ENCODE results near the gene SZT2. TPM values are rescaled to one million over a fixed set of nuclear protein-coding genes. Genes with fewer than 3 reads are reported as not detected.

SZT2 gene
- total RNA-seq, 1 experiment from 2014 or later: 12.2 TPM

GRCh38 chr1:43432907-43433306 is 43.2 kb downstream of the SZT2 start:
- Histone ChIP-seq H3K4me3 (ENCODE audit: insufficient read depth, low read depth, low read length) (no peak overlapping the region), H3K36me3 (replicated peaks; ENCODE audit: control insufficient read depth, insufficient read depth, low read length) (peaks cover 23% of the 10 kb centered on the region)
- peak; percentile 22 for DNase-seq

GRCh38 chr1:43434256-43434655 is 44.6 kb downstream of the SZT2 start:
- no peaks in the 10 kb centered on the region for H3K27me3 ChIP-seq (ENCODE audit: control insufficient read depth, insufficient read depth, low read length)
- DNase-seq: peak; percentile 12
- no peak overlapping the region for H3K4me3 ChIP-seq (ENCODE audit: insufficient read depth, low read depth, low read length)
- peaks cover 22% of the 10 kb centered on the region for H3K36me3 ChIP-seq (replicated peaks; ENCODE audit: control insufficient read depth, insufficient read depth, low read length)

More at GRCh38 chr1:43432907-43433306, 43.2 kb downstream of the SZT2 start:
- H3K27me3 ChIP-seq (ENCODE audit: control insufficient read depth, insufficient read depth, low read length): no peaks in the 10 kb centered on the region

- DNase-seq: peak; percentile 76
- Histone ChIP-seq H3K4me3 (ENCODE audit: insufficient read depth, low read depth, low read length) (no peak overlapping the region), H3K36me3 (replicated peaks; ENCODE audit: control insufficient read depth, insufficient read depth, low read length) (peaks cover 24% of the 10 kb centered on the region), H3K27me3 (ENCODE audit: control insufficient read depth, insufficient read depth, low read length) (no peaks in the 10 kb centered on the region)
These were observed 45.7 kb downstream of the SZT2 start for GRCh38 chr1:43435146-43436145.

- peaks cover 19% of the 10 kb centered on the region for H3K36me3 ChIP-seq (replicated peaks; ENCODE audit: control insufficient read depth, insufficient read depth, low read length)
- no peaks in the 10 kb centered on the region for H3K27me3 ChIP-seq (ENCODE audit: control insufficient read depth, insufficient read depth, low read length)
- H3K4me3 ChIP-seq (ENCODE audit: insufficient read depth, low read depth, low read length): no peak overlapping the region
- DNase-seq: no peak
These were observed 46.7 kb downstream of the SZT2 start for GRCh38 chr1:43436371-43436770.

GRCh38 chr1:43437031-43437973 is 47.6 kb downstream of the SZT2 start:
- Histone ChIP-seq H3K27me3 (ENCODE audit: control insufficient read depth, insufficient read depth, low read length) (no peaks in the 10 kb centered on the region), H3K36me3 (replicated peaks; ENCODE audit: control insufficient read depth, insufficient read depth, low read length) (peaks cover 15% of the 10 kb centered on the region), H3K4me3 (ENCODE audit: insufficient read depth, low read depth, low read length) (no peak overlapping the region)
- peak; percentile 16 for DNase-seq

GRCh38 chr1:43438006-43438405 is 48.3 kb downstream of the SZT2 start:
- Histone ChIP-seq H3K27me3 (ENCODE audit: control insufficient read depth, insufficient read depth, low read length) (no peaks in the 10 kb centered on the region), H3K4me3 (ENCODE audit: insufficient read depth, low read depth, low read length) (no peak overlapping the region), H3K36me3 (replicated peaks; ENCODE audit: control insufficient read depth, insufficient read depth, low read length) (peaks cover 16% of the 10 kb centered on the region)
- DNase-seq: no peak

- no peak for DNase-seq
- H3K27me3 ChIP-seq (ENCODE audit: control insufficient read depth, insufficient read depth, low read length): no peaks in the 10 kb centered on the region
- peaks cover 16% of the 10 kb centered on the region for H3K36me3 ChIP-seq (replicated peaks; ENCODE audit: control insufficient read depth, insufficient read depth, low read length)
- no peak overlapping the region for H3K4me3 ChIP-seq (ENCODE audit: insufficient read depth, low read depth, low read length)
These were observed 48.9 kb downstream of the SZT2 start for GRCh38 chr1:43438576-43438952.

- H3K27me3 ChIP-seq (ENCODE audit: control insufficient read depth, insufficient read depth, low read length): no peaks in the 10 kb centered on the region
- peaks cover 14% of the 10 kb centered on the region for H3K36me3 ChIP-seq (replicated peaks; ENCODE audit: control insufficient read depth, insufficient read depth, low read length)
- DNase-seq: peak; percentile 20
- no peak overlapping the region for H3K4me3 ChIP-seq (ENCODE audit: insufficient read depth, low read depth, low read length)
These were observed 49.4 kb downstream of the SZT2 start for GRCh38 chr1:43438953-43439581.

GRCh38 chr1:43439781-43440180 is 50.1 kb downstream of the SZT2 start:
- peaks cover 14% of the 10 kb centered on the region for H3K36me3 ChIP-seq (replicated peaks; ENCODE audit: control insufficient read depth, insufficient read depth, low read length)
- peak; percentile 16 for DNase-seq
- H3K4me3 ChIP-seq (ENCODE audit: insufficient read depth, low read depth, low read length): no peak overlapping the region
- no peaks in the 10 kb centered on the region for H3K27me3 ChIP-seq (ENCODE audit: control insufficient read depth, insufficient read depth, low read length)

- Histone ChIP-seq H3K27me3 (ENCODE audit: control insufficient read depth, insufficient read depth, low read length) (no peaks in the 10 kb centered on the region), H3K4me3 (ENCODE audit: insufficient read depth, low read depth, low read length) (no peak overlapping the region), H3K36me3 (replicated peaks; ENCODE audit: control insufficient read depth, insufficient read depth, low read length) (peaks cover 12% of the 10 kb centered on the region)
- peak; percentile 22 for DNase-seq
These were observed 50.7 kb downstream of the SZT2 start for GRCh38 chr1:43440358-43440757.

- Histone ChIP-seq H3K36me3 (replicated peaks; ENCODE audit: control insufficient read depth, insufficient read depth, low read length) (peaks cover 16% of the 10 kb centered on the region), H3K4me3 (ENCODE audit: insufficient read depth, low read depth, low read length) (no peak overlapping the region), H3K27me3 (ENCODE audit: control insufficient read depth, insufficient read depth, low read length) (no peaks in the 10 kb centered on the region)
- peak; percentile 31 for DNase-seq
These were observed 51.6 kb downstream of the SZT2 start for GRCh38 chr1:43441166-43441893.

- peak; percentile 51 for DNase-seq
- peaks cover 20% of the 10 kb centered on the region for H3K36me3 ChIP-seq (replicated peaks; ENCODE audit: control insufficient read depth, insufficient read depth, low read length)
- no peak overlapping the region for H3K4me3 ChIP-seq (ENCODE audit: insufficient read depth, low read depth, low read length)
- H3K27me3 ChIP-seq (ENCODE audit: control insufficient read depth, insufficient read depth, low read length): no peaks in the 10 kb centered on the region
These were observed 52.4 kb downstream of the SZT2 start for GRCh38 chr1:43441894-43442637.

- DNase-seq: peak; percentile 35
- H3K36me3 ChIP-seq (replicated peaks; ENCODE audit: control insufficient read depth, insufficient read depth, low read length): peaks cover 24% of the 10 kb centered on the region
- no peak overlapping the region for H3K4me3 ChIP-seq (ENCODE audit: insufficient read depth, low read depth, low read length)
- no peaks in the 10 kb centered on the region for H3K27me3 ChIP-seq (ENCODE audit: control insufficient read depth, insufficient read depth, low read length)
These were observed 53.1 kb downstream of the SZT2 start for GRCh38 chr1:43442756-43443155.

All from H7 (cell line).